Measurements from ENCODE around the gene ARID2. TPM values are rescaled to one million over a fixed set of nuclear protein-coding genes. Genes with fewer than 3 reads are reported as not detected.
A peak's percentile ranks its signal among the peaks of the same experiment; 100 is the strongest.

ARID2 gene
- total RNA-seq, 2 donors from 2014 or later: 31.0 to 32.0 TPM

DNA sequence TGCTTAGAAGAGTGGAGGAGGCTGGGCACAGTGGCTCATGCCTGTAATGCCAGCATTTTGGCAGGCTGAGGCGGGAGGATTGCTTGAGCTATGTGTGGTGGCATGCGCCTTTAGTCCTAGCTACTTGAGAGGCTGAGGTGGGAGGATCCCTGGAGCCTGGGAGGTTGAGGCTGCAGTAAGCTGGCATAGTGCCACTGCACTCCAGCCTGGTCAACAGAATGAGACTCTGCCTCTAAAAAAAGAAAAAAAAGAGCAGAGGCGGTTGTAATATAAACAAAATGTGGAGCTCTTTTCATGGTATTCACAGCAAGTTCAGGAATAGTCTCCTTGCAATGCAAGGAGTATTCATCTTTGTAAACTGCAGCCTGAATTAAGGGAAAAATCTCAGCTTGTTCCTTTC is 27.2 kb downstream of the ARID2 start:
- DNase-seq (no peak), ATAC-seq (no peak)
- intact Hi-C loops (cut with DNase I, micrococcal nuclease): no loop called here

DNA sequence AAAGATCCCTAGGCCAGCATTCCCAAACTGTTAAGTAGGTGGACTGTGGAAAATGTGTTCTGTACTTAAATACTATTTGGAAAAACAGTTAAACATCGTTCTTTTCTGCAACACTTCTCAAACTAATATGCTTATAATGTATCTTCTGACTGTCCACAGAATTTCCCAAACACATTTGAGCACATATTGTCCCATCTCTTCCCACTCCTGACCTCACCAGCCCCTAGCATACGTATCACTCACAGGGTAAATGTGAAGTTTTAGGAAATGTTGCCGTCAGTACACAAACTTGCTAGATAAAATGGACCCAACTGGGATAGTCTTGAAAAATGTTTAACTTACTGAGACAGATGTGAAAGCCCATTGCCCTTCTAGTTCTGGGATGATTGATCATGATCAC is 27.7 kb downstream of the ARID2 start:
- ATAC-seq (no peak), DNase-seq (no peak)
- intact Hi-C loops (cut with DNase I, micrococcal nuclease): no loop called here

DNA sequence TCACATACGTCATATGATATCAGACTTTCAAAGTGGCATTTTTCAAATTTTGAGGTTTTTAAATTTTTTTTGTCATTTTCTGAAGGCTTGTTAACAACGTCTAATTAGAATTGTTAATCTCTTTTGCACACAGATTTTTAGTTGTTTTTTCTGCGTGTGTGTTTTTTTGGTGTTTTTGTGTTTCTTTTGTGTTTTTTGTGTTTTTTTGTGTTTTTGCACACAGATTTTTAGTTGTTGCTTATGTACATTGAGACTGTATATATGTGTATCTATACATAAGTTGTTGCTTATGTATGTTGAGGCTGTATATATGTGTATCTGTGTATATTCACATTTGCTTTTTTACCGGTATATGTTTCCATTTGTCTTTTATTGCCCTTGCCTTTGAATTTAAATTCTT is 30.8 kb downstream of the ARID2 start:
- ATAC-seq (no peak), DNase-seq (no peak)
- intact Hi-C loops (cut with DNase I, micrococcal nuclease): no loop called here

DNA sequence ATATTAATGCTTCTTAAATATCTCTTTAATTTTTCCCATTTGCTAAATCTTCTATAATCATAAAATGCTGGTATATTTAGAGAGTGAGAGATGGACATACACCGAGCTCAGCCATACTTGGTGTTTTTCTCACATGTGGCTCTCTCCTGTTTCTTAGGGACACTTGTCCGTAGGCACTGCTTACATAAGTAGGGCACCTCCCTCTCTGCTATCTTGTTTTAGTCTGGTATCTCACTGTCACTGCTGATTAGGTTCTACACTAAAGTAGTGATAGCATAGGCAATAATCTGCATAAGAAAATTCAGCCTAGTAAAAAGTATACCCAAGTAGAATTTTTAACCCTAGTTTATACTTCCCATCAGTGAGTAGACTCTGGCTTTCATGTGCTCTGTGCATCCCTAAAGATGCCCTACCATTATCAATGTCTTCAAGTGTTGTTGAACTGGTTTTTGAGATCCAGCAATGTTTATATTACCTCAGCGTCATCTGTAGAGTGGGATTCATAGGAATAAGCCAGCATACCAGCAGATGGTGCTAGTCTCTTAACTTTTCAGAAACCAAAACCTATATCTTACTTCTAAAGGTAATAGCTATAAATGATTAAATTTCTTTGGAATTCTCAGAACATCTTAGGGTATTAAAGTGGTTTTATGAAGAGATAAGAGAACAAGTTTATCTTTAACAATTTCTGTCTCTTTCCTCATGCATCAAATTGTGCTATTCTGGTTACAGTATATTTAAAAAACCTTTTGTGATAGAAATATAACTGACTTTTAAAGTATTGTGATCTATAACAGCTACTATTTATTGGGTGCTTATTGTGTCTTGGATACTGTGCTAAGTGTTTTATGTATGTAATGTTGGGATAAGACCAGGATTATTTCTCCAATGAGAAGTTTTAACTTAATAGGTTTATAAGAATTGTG is 32.9 kb downstream of the ARID2 start:
- intact Hi-C loops (cut with DNase I, micrococcal nuclease): no loop called here
- ATAC-seq (peak; percentile 81), DNase-seq (no peak)

DNA sequence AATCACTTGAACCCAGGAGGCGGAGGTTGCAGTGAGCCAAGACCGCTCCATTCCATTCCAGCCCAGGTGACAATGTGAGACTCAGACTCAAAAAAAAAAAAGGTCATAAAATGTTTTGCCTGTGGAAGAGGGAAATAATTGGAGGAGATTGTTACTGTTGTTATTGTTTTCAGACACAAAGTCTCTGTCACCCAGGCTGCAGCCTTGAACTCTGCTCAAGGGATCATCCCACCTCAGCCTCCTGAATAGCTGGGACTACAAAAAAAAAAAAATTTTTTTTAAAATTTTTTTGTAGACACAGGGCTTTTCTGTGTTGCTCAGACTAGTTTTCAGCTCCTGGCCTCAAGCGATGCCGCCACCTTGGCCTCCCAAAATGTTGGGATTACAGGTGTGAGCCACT is 33.9 kb downstream of the ARID2 start:
- no peak for ATAC-seq
- intact Hi-C loops (cut with DNase I, micrococcal nuclease): no loop called here

GRCh38 chr12:45768194-45768593 is 38.7 kb downstream of the ARID2 start:
- DNase-seq (no peak), ATAC-seq (no peak)
- intact Hi-C loops (cut with DNase I, micrococcal nuclease): no loop called here

More for the DNA sequence above, 33.9 kb downstream of the ARID2 start:
- no peak for DNase-seq

DNA sequence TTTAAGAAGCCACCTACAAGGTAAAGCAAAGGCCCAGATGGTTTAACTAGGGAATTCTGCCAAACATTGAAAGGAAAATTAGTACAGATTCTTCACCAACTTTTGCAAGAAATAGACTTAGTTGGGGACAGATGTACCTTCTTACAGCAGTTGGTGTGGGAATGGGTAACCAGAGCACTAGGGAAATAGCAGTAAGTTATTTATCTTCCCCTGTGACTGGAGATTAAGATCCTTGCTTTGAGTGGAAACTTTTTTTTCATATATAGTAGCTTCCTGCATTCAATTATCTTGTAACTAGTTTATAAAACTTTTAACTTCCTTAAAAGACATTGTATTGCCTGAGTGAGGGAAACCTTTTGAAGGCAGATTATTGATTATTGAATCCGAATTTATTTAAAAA is 44.2 kb downstream of the ARID2 start:
- no peak for ATAC-seq
- no peak for DNase-seq
- intact Hi-C loops (cut with DNase I, micrococcal nuclease): no loop called here

- intact Hi-C loops (cut with DNase I, micrococcal nuclease): no loop called here
- no peak for ATAC-seq
- no peak for DNase-seq
These were observed 45.1 kb downstream of the ARID2 start for GRCh38 chr12:45774508-45775162.

GRCh38 chr12:45775465-45775864 is 46.0 kb downstream of the ARID2 start:
- ATAC-seq: no peak
- intact Hi-C loops (cut with DNase I, micrococcal nuclease): no loop called here
- no peak for DNase-seq

GRCh38 chr12:45775964-45776363 is 46.5 kb downstream of the ARID2 start:
- DNase-seq: no peak
- no peak for ATAC-seq
- intact Hi-C loops (cut with DNase I, micrococcal nuclease): no loop called here

- DNase-seq: no peak
- intact Hi-C loops (cut with DNase I, micrococcal nuclease): no loop called here
- ATAC-seq: no peak
These were observed 50.4 kb downstream of the ARID2 start for GRCh38 chr12:45779936-45780335.

DNA sequence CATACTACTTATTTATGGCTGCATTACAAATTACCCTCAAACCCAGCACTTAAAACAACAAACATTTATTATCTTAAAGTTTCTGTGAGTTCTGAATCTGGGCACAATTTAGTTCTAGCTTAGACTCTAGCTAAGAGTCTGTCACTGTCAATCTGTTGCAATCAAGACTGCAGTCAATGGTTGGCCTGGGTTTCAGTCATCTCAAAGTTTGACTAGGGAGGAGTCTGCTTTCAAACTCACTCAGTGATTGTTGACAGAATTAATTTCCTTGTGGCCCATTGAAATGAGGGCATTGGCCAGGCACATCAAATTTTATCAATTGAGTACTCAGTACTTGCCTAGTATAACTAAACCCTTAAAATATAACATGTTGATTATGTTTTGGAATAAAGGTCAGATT is 51.6 kb downstream of the ARID2 start:
- ATAC-seq (peak; percentile 82), DNase-seq (no peak)
- intact Hi-C loops (cut with DNase I, micrococcal nuclease): no loop called here

DNA sequence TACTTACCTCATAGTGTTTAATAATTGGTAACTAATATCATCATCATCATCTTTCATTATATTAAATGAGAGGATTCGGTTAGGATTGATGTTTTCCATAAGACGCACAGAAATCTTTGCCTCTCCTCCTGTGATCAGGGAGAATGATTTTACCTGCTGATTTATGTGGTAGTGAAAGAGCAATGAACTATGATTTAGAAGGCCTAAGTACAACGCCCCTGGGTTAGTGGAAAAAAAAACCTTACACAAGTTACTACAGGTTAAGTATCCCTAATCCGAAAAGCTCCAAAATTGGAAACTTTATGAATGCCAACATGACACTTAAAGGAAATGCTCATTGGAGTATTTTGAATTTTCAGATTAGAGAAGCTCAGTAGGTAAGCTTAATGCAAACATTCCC is 55.8 kb downstream of the ARID2 start:
- intact Hi-C loops (cut with DNase I, micrococcal nuclease): no loop called here
- ATAC-seq (no peak), DNase-seq (no peak)

- intact Hi-C loops (cut with DNase I, micrococcal nuclease): no loop called here
- DNase-seq: no peak
- peak; percentile 34 for ATAC-seq
These were observed 59.5 kb downstream of the ARID2 start for GRCh38 chr12:45789025-45789424.

DNA sequence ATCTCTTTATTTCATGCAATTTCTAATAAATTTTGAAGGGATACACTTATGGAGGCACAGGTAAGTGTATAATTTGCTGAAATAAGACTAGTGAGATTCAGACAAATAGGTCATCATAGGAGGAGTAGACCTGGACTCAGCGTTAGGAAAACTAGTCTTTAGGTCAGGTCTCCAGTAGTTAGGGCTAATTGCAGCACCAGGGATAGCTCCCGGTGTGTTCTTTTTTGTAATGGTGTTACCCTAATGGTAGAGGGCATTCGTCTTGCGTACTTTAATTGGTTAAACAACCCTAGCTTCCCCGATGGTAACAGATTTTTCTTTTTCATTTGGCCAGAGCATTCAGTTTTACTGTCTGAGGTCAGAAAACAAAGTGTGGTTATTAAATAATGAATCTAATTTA is 64.9 kb downstream of the ARID2 start:
- intact Hi-C loops (cut with DNase I, micrococcal nuclease): no loop called here
- no peak for DNase-seq
- ATAC-seq: no peak

GRCh38 chr12:45801625-45802024 is 72.1 kb downstream of the ARID2 start:
- no peak for DNase-seq
- ATAC-seq: no peak
- intact Hi-C loops (cut with DNase I, micrococcal nuclease): no loop called here

DNA sequence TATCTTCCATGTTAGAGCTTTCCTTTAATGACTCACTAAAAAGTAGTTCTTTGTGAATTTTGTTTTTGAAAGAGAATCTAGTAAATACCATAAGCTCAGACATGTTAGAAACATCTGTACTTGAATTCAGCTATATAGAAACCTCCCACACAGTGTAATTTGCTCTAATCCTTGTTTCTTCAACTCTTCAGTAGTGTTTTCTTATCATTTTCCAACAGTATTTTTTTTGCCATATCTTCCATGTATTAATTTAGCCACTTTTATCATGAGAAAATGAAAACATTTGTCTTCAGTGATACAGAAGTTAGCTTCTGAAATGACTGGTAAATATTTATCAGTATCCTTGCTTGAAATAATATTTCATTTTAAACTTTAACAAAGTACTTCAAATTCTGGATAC is 73.6 kb downstream of the ARID2 start:
- ATAC-seq (no peak), DNase-seq (no peak)
- intact Hi-C loops (cut with DNase I, micrococcal nuclease): no loop called here

DNA sequence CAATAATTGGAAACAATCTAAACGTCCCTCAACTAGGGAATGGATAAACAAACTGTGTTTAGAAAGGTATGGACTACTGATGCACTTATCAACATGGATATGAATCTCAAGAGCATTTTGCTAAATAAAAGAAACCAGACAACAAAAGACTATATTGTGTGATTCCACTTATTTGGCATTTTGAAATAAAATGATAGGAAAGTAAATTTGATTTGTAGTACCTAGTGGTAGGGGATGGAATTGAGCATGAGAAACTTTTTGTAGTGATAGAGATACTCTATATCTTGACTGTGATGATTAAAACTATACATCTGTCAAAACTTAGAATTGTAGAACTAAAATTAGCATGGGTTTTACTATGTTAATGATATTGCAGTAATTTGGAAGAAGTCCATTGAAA is 87.1 kb downstream of the ARID2 start:
- intact Hi-C loops (cut with DNase I, micrococcal nuclease): no loop called here
- DNase-seq: no peak
- no peak for ATAC-seq

DNA sequence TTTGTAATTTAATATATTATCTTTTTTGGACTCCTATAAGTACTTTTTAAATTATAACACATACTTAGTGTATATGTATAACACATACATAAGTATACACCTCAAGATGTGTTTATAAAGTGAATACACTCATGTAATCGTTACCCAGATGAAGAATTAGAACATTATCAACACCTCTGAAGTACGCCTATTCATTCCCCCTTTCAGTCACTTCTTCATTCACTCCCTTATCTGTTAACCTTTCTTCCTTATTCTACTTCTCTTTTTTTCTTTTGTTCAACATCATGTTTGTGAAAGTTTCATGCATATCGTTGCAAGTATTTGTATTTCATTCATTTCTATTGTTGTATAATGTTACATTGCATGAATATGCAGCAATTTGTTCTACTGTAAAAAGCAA is 98.5 kb downstream of the ARID2 start:
- DNase-seq: no peak
- no peak for ATAC-seq
- intact Hi-C loops (cut with DNase I, micrococcal nuclease): no loop called here

DNA sequence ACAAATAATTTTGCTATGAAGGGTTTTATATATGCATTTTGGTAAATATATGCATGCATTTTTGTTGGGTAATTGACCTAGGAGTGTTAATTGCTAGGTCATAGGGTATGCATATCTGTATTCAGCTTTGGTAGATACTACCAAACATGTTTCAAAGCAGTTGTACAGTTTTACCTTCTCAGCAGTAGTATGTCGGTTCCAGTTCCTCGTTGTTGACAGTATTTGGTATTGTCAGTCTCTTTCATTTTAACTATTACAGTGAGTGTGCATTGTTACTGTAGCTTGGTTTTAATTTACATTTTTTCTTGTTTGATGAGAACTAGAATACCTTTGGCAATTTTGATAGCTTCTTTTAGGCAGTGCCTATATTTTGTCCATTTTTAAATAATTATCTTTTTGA is 98.9 kb downstream of the ARID2 start:
- ATAC-seq (no peak), DNase-seq (no peak)
- intact Hi-C loops (cut with DNase I, micrococcal nuclease): no loop called here

GRCh38 chr12:45831590-45831989 is 102.1 kb downstream of the ARID2 start:
- DNase-seq: no peak
- intact Hi-C loops (cut with DNase I, micrococcal nuclease): no loop called here
- ATAC-seq: no peak

Measured in left colon (tissue), 2 donors.